CD1c-positive myeloid dendritic cell (primary cell): ENCODE results near the gene IBA57.

Source experiments
- DNase-seq: peaks from one replicate; pipeline ENCODE4 v3.0.0-alpha.2; 2016; ENCODE audit errors: extremely low spot score

The IBA57 gene

GRCh38 chr1:228156941-228157728 is 8.5 kb upstream of the IBA57 start:
- no peak for DNase-seq

GRCh38 chr1:228157729-228158126 is 7.9 kb upstream of the IBA57 start:
- DNase-seq, result no peak

DNA sequence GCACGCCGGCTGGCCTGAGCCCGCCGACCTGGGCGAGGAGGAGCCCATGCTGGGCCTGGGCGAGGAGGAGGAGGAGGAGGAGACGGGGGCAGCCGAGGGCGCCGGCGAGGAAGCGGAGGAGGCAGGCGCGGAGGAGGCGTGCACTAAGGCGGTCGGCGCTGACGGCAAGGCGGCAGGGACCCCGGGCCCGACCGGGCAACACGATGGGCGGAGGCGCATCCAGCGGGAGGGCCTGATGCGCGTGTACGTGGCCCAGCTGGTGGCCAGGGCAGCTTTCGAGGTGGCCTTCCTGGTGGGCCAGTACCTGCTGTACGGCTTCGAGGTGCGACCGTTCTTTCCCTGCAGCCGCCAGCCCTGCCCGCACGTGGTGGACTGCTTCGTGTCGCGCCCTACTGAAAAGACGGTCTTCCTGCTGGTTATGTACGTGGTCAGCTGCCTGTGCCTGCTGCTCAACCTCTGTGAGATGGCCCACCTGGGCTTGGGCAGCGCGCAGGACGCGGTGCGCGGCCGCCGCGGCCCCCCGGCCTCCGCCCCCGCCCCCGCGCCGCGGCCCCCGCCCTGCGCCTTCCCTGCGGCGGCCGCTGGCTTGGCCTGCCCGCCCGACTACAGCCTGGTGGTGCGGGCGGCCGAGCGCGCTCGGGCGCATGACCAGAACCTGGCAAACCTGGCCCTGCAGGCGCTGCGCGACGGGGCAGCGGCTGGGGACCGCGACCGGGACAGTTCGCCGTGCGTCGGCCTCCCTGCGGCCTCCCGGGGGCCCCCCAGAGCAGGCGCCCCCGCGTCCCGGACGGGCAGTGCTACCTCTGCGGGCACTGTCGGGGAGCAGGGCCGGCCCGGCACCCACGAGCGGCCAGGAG is 7.2 kb upstream of the IBA57 start:
- DNase-seq, result no peak

DNA sequence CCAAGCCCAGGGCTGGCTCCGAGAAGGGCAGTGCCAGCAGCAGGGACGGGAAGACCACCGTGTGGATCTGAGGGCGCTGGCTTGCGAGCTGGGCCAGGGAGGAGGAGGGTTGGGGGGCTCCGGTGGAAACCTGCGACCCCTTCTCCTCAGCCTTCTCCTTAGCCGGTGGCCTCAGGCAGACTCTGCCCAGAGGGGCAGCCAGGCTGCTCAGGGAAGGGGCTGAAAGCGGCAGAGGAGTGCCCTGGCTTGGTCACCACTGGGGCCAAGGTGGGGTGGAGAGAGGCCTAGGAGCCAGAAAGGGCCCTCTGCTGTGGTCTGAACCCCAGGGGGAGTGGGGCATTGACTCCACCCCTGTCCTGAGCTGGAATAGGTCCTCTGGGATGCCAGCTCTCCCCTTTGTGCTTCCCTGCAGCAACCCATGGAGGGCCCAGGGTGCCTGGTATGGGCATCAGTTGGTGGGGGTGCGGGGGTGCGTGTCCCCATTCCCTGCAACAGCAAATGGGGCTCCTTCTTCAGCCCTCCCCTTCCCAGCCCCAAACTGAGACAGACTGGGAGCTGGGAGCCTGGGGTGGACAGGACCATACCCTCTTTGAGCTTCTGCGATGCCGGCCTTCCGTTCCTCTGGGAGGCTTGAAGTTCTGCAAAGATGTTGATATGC is 6.5 kb upstream of the IBA57 start:
- no peak for DNase-seq

- DNase-seq, result no peak
Measured at GRCh38 chr1:228160201-228160761, 5.3 kb upstream of the IBA57 start.

DNA sequence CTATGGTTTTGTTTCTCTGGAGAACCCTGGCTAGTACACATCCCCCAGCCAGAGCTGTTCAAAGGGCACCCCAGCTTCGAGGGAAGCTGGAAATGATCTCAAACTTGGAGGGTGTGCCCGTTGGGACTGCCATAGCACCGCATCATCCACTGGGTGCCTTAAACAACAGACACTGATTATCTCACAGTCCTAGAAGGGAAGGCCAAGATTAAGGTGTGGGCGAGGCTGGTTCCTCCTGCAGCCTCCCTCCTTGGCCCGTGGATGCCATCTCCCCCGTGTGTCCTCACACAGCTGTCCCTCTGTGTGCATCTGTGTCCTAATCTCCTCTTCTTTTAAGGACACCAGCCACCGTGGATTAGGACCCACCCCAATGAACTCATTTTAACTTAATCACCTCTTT is 4.2 kb upstream of the IBA57 start:
- peak; percentile 49 for DNase-seq

DNA sequence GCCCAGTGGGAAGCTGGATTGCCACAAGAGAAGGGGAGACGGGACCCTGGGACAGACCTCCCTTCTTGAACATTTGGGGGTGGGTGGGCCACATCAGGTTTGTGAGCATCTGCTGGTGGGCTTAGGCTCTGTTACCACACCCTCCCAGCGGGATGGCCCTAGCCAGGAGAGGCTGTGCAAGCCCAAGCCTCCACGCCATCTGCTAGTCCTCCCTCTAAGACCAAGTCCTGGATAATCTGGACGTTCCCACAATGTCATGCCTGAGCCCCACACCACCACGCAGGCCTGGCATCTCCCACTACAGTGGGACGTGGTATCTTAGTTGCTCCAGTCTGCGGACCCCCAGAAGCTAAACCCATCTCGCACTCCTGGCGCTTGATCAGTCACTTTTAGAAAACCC is 3.7 kb upstream of the IBA57 start:
- DNase-seq, result no peak

GRCh38 chr1:228162286-228163006 is 3.2 kb upstream of the IBA57 start:
- DNase-seq, result no peak

GRCh38 chr1:228163007-228163753 is 2.4 kb upstream of the IBA57 start:
- DNase-seq, result peak; percentile 56

GRCh38 chr1:228163776-228164519 is 1.7 kb upstream of the IBA57 start:
- no peak for DNase-seq

GRCh38 chr1:228164561-228165371 is 838 bp upstream of the IBA57 start:
- peak; percentile 74 for DNase-seq

GRCh38 chr1:228166170-228166936 is 749 bp downstream of the IBA57 start:
- DNase-seq, result peak; percentile 81

- DNase-seq, result no peak
Measured at GRCh38 chr1:228168563-228169270, 3.1 kb downstream of the IBA57 start.

GRCh38 chr1:228169345-228169744 is 3.7 kb downstream of the IBA57 start:
- DNase-seq, result no peak

DNA sequence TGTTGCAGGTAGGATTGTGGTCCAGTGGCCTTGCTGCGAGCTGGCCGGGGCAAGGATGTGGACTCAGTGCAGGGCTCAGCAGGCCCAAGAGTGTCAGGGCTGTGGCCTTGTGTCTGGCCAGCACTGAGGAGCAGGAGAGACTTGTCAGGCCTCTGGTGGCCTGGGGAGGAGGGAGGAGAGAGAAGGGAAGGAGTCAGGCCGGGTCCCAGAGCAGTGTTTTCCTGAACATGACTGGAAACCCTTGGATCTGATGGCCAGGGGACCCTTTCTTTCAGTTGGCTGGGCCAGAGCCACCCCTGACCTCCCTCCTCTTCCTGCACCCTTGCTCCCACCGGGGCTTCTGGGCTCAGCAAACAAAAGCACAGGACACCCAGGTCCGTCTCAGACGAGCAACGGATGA is 5.1 kb downstream of the IBA57 start:
- DNase-seq, result no peak

DNA sequence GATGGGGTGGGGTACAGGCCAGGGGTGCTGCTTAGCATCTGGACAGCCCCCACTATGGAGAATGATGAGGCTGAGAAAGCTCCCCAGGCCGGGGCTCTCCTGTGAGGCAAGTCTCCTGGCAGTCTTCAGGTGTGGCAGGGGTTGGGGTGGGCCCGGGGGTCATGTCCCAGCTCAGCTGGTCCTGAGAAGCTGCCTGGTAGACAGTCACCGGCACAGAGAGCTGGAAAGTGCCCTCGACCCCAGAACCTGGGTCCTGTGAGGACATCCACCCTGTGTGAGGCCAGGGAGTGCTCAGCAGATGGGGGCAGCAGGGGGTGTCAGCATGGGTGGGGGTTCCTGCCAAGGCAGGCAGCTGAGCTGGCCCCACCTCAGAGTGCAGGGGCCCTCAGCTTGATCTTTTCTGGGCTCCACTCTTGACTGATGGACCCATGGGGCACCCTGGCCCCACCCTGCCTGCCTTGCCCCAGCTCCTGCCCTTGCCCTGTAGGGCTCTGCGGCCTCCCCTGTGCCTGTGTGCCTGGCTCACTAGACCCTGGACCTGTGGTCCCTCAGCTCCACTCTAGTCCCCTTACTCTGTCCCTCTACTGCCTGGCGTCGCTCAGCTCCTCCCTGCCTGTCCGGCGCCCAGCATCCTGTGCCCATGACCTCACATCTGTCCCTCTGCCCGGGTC is 5.8 kb downstream of the IBA57 start:
- DNase-seq, result no peak
